ENCODE results near the gene UQCR11.

UQCR11 gene

DNA sequence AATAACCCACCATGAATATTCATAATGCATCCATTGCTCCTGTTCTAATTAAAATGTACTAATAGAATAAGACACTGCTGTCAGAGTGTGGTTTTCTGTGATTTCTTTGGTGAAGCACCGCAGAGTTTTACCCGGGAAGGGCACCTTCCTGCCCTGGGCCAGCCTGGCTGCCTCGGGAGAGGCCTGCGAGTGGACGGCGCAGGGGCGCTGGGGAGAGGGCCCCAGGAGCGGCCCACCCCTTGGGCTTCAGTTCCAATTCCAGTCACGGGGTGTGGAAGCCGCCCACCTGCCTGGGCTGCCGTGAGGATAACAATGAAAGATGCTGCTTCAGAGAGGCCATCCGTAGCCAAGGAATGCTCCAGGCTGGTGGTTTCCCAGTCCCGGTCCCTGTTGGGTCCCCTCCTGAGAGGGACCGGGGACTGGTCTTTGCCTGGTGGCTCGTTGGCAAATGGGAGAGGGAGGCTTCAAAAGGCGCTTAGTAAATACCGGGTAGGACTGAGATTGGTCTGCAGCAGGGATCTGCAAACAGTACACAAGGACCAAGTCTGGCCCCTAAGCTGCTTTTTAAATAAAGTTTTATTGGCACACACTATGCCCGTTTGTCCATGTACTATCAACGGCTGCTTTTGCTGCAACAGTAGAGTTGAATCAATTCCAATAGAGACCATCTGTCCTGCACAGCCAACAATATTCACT, 29.1 kb upstream of the UQCR11 start:
- DNase-seq, result no peak

DNA sequence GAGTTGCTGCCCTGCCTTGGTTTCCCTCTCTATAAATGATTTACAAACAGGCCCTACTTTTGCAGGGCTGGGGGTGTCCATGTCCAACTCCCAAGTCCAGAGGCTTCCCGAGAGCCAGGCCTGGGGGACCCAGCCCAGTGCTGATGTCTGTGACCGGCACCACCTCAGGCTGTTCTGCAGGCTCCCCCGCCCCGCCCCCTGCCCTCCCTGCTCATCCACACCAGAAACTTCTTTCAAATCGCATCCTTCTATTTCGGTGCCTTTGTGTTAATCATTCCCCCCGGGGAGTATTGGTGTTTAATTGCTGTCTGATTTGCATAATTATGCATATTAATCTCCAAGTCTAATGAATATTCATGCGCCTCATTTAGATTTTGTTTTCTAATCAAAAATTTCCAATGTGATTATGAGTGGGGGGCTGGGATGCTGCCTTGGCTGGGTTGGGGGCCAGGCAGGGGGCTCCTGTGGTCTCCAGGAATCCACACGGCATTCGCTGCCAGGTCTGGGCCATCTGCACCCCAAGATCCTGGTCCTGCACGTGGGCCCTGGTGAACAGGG, 28.1 kb upstream of the UQCR11 start:
- DNase-seq, result no peak

GRCh38 chr19:1632462-1633268, 27.4 kb upstream of the UQCR11 start:
- no peak for DNase-seq

DNA sequence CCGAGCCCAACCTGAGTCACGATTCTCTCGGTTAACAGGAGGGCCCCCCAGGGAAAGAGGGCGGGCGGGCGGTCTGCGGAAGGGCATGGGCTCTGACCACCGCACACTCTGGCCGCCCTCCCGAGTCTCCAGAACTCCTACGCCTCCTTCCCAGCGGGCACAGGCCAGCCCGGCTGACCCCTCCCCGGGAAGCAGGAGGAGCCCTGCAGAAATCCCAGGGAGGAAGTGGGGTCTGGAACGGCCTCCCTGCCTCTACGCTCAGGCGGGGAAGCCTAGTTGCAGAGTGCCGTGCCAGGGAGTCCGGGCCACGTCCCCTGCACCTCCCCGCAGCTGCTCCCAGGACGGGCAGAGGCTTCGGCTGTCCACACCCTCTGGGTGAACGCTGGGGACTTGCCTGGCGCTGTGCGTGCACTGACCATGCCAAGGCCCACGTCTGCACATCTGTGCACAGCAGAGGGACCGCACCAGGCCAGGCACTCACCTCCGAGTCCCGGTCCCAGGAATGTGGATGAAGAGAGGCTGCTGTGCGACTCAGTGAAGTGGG, 26.4 kb upstream of the UQCR11 start:
- DNase-seq, result no peak

DNA sequence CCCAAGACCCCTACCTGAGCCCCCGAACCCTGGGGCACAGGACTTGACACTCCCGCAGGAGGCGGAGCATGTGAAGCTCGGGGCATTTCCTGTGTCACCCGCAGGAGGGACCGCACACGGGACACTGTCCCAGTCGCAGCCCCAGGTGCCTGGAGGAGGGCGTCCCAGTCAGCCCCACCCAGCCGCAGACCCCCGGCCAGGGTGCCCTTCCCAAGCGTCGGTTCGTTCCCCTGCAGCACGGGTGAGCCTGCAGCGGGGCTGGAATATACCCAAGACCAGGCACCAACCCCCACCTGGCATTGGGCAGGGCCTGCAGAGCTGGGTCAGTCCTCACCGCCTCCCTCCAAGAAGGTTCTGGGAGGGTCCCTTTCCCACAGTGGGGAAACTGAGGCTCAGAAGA, 25.5 kb upstream of the UQCR11 start:
- no peak for DNase-seq

DNA sequence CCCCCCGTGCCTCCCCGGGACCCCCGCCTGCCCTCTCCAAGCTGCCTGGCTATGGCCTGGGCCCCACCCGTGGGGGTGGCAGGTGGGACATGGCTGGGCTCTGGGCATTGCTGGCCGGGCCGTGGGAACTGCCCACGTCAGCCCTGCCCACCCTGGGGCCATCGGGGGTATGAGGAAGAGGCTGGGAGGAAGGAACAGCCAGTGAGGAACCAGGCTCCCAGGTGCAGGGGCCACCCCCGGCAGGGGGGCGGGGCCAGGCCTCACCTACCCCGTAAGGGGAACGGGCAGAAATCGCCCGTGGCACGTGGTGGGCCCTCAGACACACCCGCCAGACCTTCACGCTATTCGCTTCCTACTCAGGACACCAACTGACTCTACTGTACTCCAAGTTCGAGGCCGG, 24.8 kb upstream of the UQCR11 start:
- DNase-seq, result no peak

- DNase-seq, result no peak
Measured at GRCh38 chr19:1629256-1629808, 24.1 kb upstream of the UQCR11 start.

GRCh38 chr19:1627194-1627593, 21.9 kb upstream of the UQCR11 start:
- DNase-seq, result no peak

GRCh38 chr19:1626417-1627010, 21.3 kb upstream of the UQCR11 start:
- DNase-seq, result no peak

DNA sequence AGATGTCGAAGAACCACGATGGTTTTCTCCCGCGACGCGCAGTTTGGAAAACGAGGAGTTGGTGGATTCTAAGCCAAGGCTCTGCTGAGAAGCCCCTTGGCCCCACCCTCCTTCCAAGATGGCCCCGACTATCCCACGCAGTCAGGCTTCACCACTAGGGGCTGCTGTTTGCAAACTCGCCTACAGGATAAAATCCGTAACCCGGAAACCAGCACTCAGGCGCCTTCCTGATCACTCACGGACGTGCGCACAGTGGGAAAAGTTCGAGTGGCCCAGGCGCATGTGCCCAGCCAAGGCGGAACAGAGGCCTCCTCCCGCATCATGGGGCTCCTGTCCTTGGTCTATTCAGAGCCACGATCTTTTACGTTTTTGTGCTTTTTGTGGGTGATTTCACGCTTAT, 19.2 kb upstream of the UQCR11 start:
- DNase-seq, result no peak

GRCh38 chr19:1622541-1622940, 17.3 kb upstream of the UQCR11 start:
- DNase-seq, result no peak

- DNase-seq, result no peak
Measured at GRCh38 chr19:1622007-1622406, 16.7 kb upstream of the UQCR11 start.

GRCh38 chr19:1621574-1621973, 16.3 kb upstream of the UQCR11 start:
- no peak for DNase-seq

GRCh38 chr19:1621021-1621420, 15.8 kb upstream of the UQCR11 start:
- DNase-seq, result no peak

DNA sequence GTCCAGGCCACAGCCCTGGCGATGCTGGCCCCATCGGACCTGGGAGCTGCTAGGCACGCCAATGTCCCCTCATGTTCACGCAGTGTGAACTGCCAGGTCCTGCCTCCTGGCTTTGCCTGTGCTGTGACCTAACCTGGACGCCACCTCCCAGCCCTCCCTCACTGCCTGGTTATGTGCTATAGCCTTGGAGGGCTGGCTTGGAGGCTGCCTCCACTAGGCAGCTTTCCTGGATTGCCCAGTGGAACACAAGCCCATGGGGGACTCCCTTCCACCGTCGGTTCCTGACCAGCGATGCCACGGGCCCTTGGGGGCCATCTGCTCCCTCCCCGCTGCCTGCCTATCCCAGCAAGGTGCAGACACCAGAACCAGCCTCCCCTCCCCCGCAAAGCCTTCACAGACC, 15.2 kb upstream of the UQCR11 start:
- DNase-seq, result no peak

- DNase-seq, result no peak
Measured at GRCh38 chr19:1619703-1620102, 14.4 kb upstream of the UQCR11 start.

DNA sequence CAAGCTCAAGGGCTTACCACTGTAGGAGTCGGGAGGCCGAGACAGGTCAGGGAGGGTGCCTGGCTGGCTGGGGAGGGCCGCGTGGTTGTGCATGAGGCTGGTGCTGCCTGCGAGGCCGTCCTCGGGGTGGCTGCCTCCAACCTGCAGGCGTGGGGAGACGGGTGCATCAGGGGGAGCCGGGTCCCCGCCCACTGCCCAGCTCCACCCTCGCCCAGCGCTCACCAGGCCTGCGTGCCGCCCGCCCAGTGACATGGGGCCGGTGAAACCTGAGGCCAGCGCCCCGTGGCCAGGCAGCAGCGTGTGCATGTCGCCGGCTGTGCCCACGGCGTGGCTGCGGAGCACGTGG, 13.8 kb upstream of the UQCR11 start:
- no peak for DNase-seq

DNA sequence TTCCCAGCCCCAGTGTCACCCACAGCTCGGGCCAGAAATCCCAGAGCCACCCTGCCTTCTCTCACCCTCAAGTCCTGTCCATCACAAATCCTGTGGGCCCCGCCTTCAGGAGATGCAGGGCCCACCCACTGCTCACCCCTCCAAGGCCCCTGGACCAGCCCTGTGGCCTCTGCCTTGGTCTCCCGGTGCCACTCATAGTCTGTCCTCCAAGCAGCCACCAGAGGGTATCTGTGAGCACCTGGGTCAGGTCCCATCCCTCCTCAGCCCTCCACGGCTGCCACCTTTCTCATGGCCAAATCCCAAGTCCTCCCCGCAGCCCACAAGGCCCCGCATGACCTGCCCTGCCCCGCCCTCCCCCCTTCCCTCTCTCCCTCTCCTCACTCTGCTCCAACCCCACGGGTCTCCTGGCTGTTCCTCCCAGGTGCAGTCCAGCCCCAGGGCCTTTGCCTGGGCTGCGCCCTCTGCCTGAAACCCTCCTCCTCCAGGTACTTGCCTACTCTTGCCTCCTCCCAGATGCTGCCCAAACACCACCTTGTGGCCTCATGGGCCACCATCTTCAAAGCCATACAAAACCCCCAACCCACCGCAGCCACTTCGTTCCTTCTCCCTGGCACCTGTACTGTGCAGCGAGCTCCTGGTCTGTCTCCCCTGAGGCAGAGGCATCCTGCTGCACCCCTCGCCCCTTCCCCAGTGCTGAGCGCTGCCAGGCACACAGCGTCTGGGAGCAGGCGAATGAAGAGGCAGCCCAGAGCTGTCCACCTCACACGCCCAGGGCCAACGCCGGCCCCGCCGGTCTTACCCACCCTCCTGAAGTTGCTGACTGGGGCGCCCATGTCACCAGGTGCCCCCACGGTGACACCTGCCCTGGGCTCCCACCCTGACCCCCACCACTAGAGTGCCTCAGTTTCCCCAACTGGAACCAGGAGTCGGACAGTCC, 13.2 kb upstream of the UQCR11 start:
- DNase-seq, result no peak

DNA sequence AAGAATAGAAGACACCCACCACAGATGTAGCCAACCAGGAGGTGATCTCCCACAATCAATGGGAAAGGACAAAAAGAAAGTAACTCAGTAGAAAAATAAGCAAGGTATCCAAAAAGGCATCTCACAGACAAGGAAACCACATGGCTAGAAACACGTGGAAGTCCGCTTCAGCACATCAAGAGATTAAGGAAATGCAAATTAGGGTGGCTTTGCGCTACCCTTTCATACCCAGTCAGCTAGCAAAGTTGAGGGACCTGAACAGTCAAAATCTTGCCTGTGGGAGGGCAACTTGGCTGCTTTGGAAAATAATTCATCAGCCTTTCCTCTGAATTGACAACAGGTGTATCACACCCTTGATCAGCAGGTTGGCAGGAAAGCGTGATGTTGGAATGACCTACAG, 11.6 kb upstream of the UQCR11 start:
- no peak for DNase-seq

- DNase-seq, result no peak
Measured at GRCh38 chr19:1616396-1616795, 11.1 kb upstream of the UQCR11 start.

- DNase-seq, result no peak
Measured at GRCh38 chr19:1615156-1615765, 10.0 kb upstream of the UQCR11 start.

Data from T1000 (cell line).